HG03469 (cell line): Measurements from ENCODE around the gene CABP7.

Experiments
- ATAC-seq: cut with Tn5 transposase; IDR thresholded peaks from one replicate; pipeline ENCODE4 v1.9.1; 2021; ENCODE audit warnings: mild to moderate bottlenecking, moderate library complexity, moderate number of reproducible peaks; ENCODE audit not compliant: unreplicated experiment

CABP7 gene

GRCh38 chr22:29722151-29722550 lies 2.3 kb downstream of the CABP7 start:
- no peak for ATAC-seq

- no peak for ATAC-seq
Observed at GRCh38 chr22:29722587-29722986, 2.8 kb downstream of the CABP7 start.

GRCh38 chr22:29723766-29724165 lies 4.0 kb downstream of the CABP7 start:
- ATAC-seq, result no peak

- ATAC-seq, result no peak
Observed at GRCh38 chr22:29724843-29725242, 5.0 kb downstream of the CABP7 start.

GRCh38 chr22:29726106-29726505 lies 6.3 kb downstream of the CABP7 start:
- ATAC-seq, result no peak

- no peak for ATAC-seq
Observed at GRCh38 chr22:29726512-29727130, 6.8 kb downstream of the CABP7 start.

- no peak for ATAC-seq
Observed at GRCh38 chr22:29727131-29727523, 7.3 kb downstream of the CABP7 start.

GRCh38 chr22:29729161-29729560 lies 9.4 kb downstream of the CABP7 start:
- no peak for ATAC-seq

GRCh38 chr22:29731058-29731850 lies 11.5 kb downstream of the CABP7 start:
- ATAC-seq, result no peak

GRCh38 chr22:29732883-29733282 lies 13.1 kb downstream of the CABP7 start:
- ATAC-seq, result no peak

GRCh38 chr22:29733362-29734201 lies 13.8 kb downstream of the CABP7 start:
- ATAC-seq, result no peak

- ATAC-seq, result no peak
Observed at GRCh38 chr22:29734406-29734805, 14.6 kb downstream of the CABP7 start.

- ATAC-seq, result no peak
Observed at GRCh38 chr22:29734838-29735237, 15.0 kb downstream of the CABP7 start.

- no peak for ATAC-seq
Observed at GRCh38 chr22:29735416-29735815, 15.6 kb downstream of the CABP7 start.

- ATAC-seq, result no peak
Observed at GRCh38 chr22:29737251-29738117, 17.7 kb downstream of the CABP7 start.

- ATAC-seq, result no peak
Observed at GRCh38 chr22:29738118-29738815, 18.5 kb downstream of the CABP7 start.

- no peak for ATAC-seq
Observed at GRCh38 chr22:29739346-29739875, 19.6 kb downstream of the CABP7 start.

- no peak for ATAC-seq
Observed at GRCh38 chr22:29740216-29740615, 20.4 kb downstream of the CABP7 start.

GRCh38 chr22:29741926-29742325 lies 22.1 kb downstream of the CABP7 start:
- ATAC-seq, result no peak

- ATAC-seq, result no peak
Observed at GRCh38 chr22:29742326-29742725, 22.5 kb downstream of the CABP7 start.
